HEK293 (cell line): ENCODE data around the gene TARS3.

Experiments used
- CTCF ChIA-PET: fragments of 350-600 bp; formaldehyde crosslinking; extraction: SDS; loops from one replicate; lab custom pipeline; 2021; ENCODE audit warnings: antibody characterized with exemption; lab: Yijun Ruan, JAX
- POLR2A ChIA-PET: fragments of 300-600 bp; formaldehyde crosslinking; extraction: SDS; loops from one replicate; lab custom pipeline; 2020; ENCODE audit warnings: antibody characterized with exemption, inconsistent platforms; lab: Yijun Ruan, JAX
- H3K27ac ChIP-seq: fragments of 200-500 bp; sonication (Bioruptor generic); 2 replicates; pipeline ENCODE4 v1.5.1; 2014; ENCODE audit warnings: low read depth, low read length, control low read depth, inconsistent platforms; ENCODE audit errors: extremely low read depth
- H3K36me3 ChIP-seq, 2 experiments: fragments of 200-500 bp in 1 of 2; sonication (Bioruptor generic) in 1 of 2; 1 replicate in 1 of 2; 2 replicates in 1 of 2; pipeline ENCODE4 v1.5.1; 2014 to 2017; ENCODE audit warnings: inconsistent platforms in 2 of 2, low read length in 2 of 2; ENCODE audit not compliant: control insufficient read depth in 2 of 2, insufficient read depth in 1 of 2
- H3K4me1 ChIP-seq: fragments of 200-500 bp; sonication (Bioruptor generic); 2 replicates; pipeline ENCODE4 v1.5.1; 2014; ENCODE audit warnings: mild to moderate bottlenecking, low read length, inconsistent platforms; ENCODE audit not compliant: control insufficient read depth, insufficient read depth
- H3K4me3 ChIP-seq: 2 replicates; pipeline ENCODE4 v1.5.1; 2011; ENCODE audit warnings: low read depth, mild to moderate bottlenecking, control low read depth, low read length, moderate library complexity
- H3K9me3 ChIP-seq: fragments of 200-500 bp; sonication (Bioruptor generic); 2 replicates; pipeline ENCODE4 v1.5.1; 2014; ENCODE audit warnings: low read depth, low read length, inconsistent platforms; ENCODE audit not compliant: control insufficient read depth, insufficient read depth
- EGR2 ChIP-seq: fragments of 450-650 bp; formaldehyde crosslinking; IDR thresholded peaks from 2 replicates; pipeline ENCODE4 v1.5.1; 2016; ENCODE audit warnings: low read depth, missing biosample characterization, missing genetic modification characterization
- GFI1B ChIP-seq: fragments of 450-650 bp; formaldehyde crosslinking; IDR thresholded peaks from 2 replicates; pipeline ENCODE4 v1.5.1; 2016; ENCODE audit warnings: missing biosample characterization, missing genetic modification characterization
- PBX3 ChIP-seq: sonication (generic); formaldehyde crosslinking; IDR thresholded peaks from 2 replicates; pipeline ENCODE4 v1.8.1; 2022; ENCODE audit warnings: mild to moderate bottlenecking, moderate library complexity, missing genetic modification reagents
- PRDM10 ChIP-seq: fragments of 450-650 bp; formaldehyde crosslinking; IDR thresholded peaks from 2 replicates; pipeline ENCODE4 v1.5.1; 2016; ENCODE audit warnings: missing biosample characterization, missing genetic modification characterization
- ZBTB17 ChIP-seq: fragments of 450-650 bp; formaldehyde crosslinking; IDR thresholded peaks from 2 replicates; pipeline ENCODE4 v1.5.1; 2016; ENCODE audit warnings: missing biosample characterization, missing genetic modification characterization
- ZBTB44 ChIP-seq: fragments of 450-650 bp; IDR thresholded peaks from 2 replicates; pipeline ENCODE4 v1.5.1; 2018; ENCODE audit warnings: missing biosample characterization, mild to moderate bottlenecking, missing genetic modification characterization
- ZBTB8A ChIP-seq: fragments of 450-650 bp; formaldehyde crosslinking; IDR thresholded peaks from 2 replicates; pipeline ENCODE4 v1.5.1; 2016; ENCODE audit warnings: missing biosample characterization, missing genetic modification characterization
- ZFHX2 ChIP-seq: fragments of 450-650 bp; formaldehyde crosslinking; conservative IDR thresholded peaks from 2 replicates; pipeline ENCODE4 v1.5.1; 2016; ENCODE audit warnings: missing biosample characterization, missing genetic modification characterization
- ZFP41 ChIP-seq: fragments of 450-650 bp; formaldehyde crosslinking; IDR thresholded peaks from 2 replicates; pipeline ENCODE4 v1.5.1; 2016; ENCODE audit warnings: missing biosample characterization, missing genetic modification characterization, borderline replicate concordance
- ZNF112 ChIP-seq: fragments of 450-650 bp; formaldehyde crosslinking; IDR thresholded peaks from 2 replicates; pipeline ENCODE4 v1.5.0; 2017; ENCODE audit warnings: missing biosample characterization, missing genetic modification characterization
- ZNF121 ChIP-seq: fragments of 450-650 bp; formaldehyde crosslinking; IDR thresholded peaks from 2 replicates; pipeline ENCODE4 v1.5.1; 2016; ENCODE audit warnings: missing biosample characterization, missing genetic modification characterization
- ZNF146 ChIP-seq: fragments of 450-650 bp; formaldehyde crosslinking; IDR thresholded peaks from 2 replicates; pipeline ENCODE4 v1.5.1; 2016; ENCODE audit warnings: missing biosample characterization, missing genetic modification characterization
- ZNF324 ChIP-seq: fragments of 450-650 bp; formaldehyde crosslinking; IDR thresholded peaks from 2 replicates; pipeline ENCODE4 v1.5.1; 2016; ENCODE audit warnings: missing biosample characterization, missing genetic modification characterization
- ZNF518A ChIP-seq: fragments of 450-650 bp; formaldehyde crosslinking; conservative IDR thresholded peaks from 2 replicates; pipeline ENCODE4 v1.5.1; 2016; ENCODE audit warnings: low read depth, missing biosample characterization, missing genetic modification characterization
- ZNF529 ChIP-seq: fragments of 450-650 bp; formaldehyde crosslinking; IDR thresholded peaks from 2 replicates; pipeline ENCODE4 v1.5.1; 2017; ENCODE audit warnings: missing genetic modification characterization, missing biosample characterization; ENCODE audit not compliant: insufficient replicate concordance
- ZNF600 ChIP-seq: fragments of 450-650 bp; formaldehyde crosslinking; IDR thresholded peaks from 2 replicates; pipeline ENCODE4 v1.5.1; 2016; ENCODE audit warnings: missing biosample characterization, missing genetic modification characterization
- ZNF626 ChIP-seq: fragments of 450-650 bp; sonication (Bioruptor Pico); formaldehyde crosslinking; IDR thresholded peaks from 2 replicates; pipeline ENCODE4 v1.5.1; 2018; ENCODE audit warnings: missing biosample characterization, missing genetic modification characterization, inconsistent platforms
- ZNF645 ChIP-seq: fragments of 450-650 bp; formaldehyde crosslinking; IDR thresholded peaks from 2 replicates; pipeline ENCODE4; 2016; ENCODE audit warnings: missing biosample characterization, missing genetic modification characterization
- ZNF843 ChIP-seq: fragments of 450-650 bp; formaldehyde crosslinking; IDR thresholded peaks from 2 replicates; pipeline ENCODE4 v1.5.1; 2016; ENCODE audit warnings: missing biosample characterization, missing genetic modification characterization
- ZXDB ChIP-seq: fragments of 450-650 bp; formaldehyde crosslinking; IDR thresholded peaks from 2 replicates; pipeline ENCODE4 v1.5.1; 2016; ENCODE audit warnings: missing biosample characterization, missing genetic modification characterization

Gene TARS3

GRCh38 chr15:101652786-101653430, 71.4 kb downstream of the TARS3 start:
- TF ChIP-seq ZXDB (no peak), ZNF121 (tag by site-specific recombination) (no peak), ZNF324 (peak; percentile 14; the same call in 1 of the 2 replicates), PBX3 (CRISPR knock-in tag) (peak; percentile 55), ZNF843 (tag by site-specific recombination) (0 out of 2 replicates have a peak, but pooled peaks have one; percentile 5), ZBTB17 (tag by site-specific recombination) (peak; percentile 34; the same call in 1 of the 2 replicates), ZNF146 (no peak), ZFHX2 (tag by site-specific recombination) (peak; percentile 73; the same call in 1 of the 2 replicates), ZFP41 (tag by site-specific recombination) (no peak), ZNF112 (tag by site-specific recombination) (no peak), ZNF518A (tag by site-specific recombination) (no peak), ZNF600 (tag by site-specific recombination) (0 out of 2 replicates have a peak, but pooled peaks have one; percentile 45), EGR2 (tag by site-specific recombination) (peak; percentile 53; the same call in 1 of the 2 replicates)
- Histone ChIP-seq H3K9me3 (no peaks in the 10 kb centered on the region), H3K4me1 (peaks cover 26% of the 10 kb centered on the region), H3K27ac (peak overlapping the region; percentile 93), H3K4me3 (peak overlapping the region; percentile 71), H3K36me3 (peaks cover 24 to 34% of the 10 kb centered on the region in 2 experiments)
- ChIA-PET POLR2A (no interaction called here), CTCF (interaction anchor here (0.6 to 1.4 kb wide), 7 partner anchors 14 to 355 kb away, joined by 3 to 6 read pairs (median 3); no protein-coding TSS in a partner anchor)

- peaks cover 31 to 38% of the 10 kb centered on the region in 2 experiments for H3K36me3 ChIP-seq
- TF ChIP-seq ZBTB8A, result peak; percentile 97
- TF ChIP-seq ZNF645 (tag by site-specific recombination), result no peak
- peak; percentile 69 for TF ChIP-seq ZBTB44
- no peak for TF ChIP-seq ZNF529 (tag by site-specific recombination)
- peak; percentile 75 for TF ChIP-seq PRDM10 (tag by site-specific recombination)
- TF ChIP-seq ZNF626 (tag by site-specific recombination), result peak; percentile 83; the same call in 1 of the 2 replicates
- TF ChIP-seq GFI1B (tag by site-specific recombination), result no peak
Measured at GRCh38 chr15:101652098-101652785, 72.0 kb downstream of the TARS3 start, which contains the start of gene TM2D3. Gene TM2D3 (minus strand): TSS chr15:101652381. CDS start chr15:101652361, 20 bp downstream.

More at GRCh38 chr15:101652098-101652785, 72.0 kb downstream of the TARS3 start, which contains the start of gene TM2D3:
- peaks cover 23% of the 10 kb centered on the region for H3K4me1 ChIP-seq
- H3K9me3 ChIP-seq, result no peaks in the 10 kb centered on the region
- CTCF ChIA-PET, result interaction anchor here (0.7 to 1.0 kb wide), 5 partner anchors 10 to 298 kb away, joined by 3 to 8 read pairs (median 3); no protein-coding TSS in a partner anchor
- POLR2A ChIA-PET, result interaction anchor here (0.9 to 1.0 kb wide), 3 partner anchors 11 to 356 kb away, joined by 3 to 6 read pairs (median 3); partner anchors contain the start of gene SNRPA1
- peak within 1 kb of the TSS; percentile 71 for H3K4me3 ChIP-seq
- H3K27ac ChIP-seq, result peak within 1 kb of the TSS; percentile 93
